Raji (cell line): ENCODE results near the gene ELMO2.

ENCODE experiments used
- POLR2A ChIP-seq: IDR thresholded peaks from 2 replicates; pipeline ENCODE4 v1.6.1; 2011; ENCODE audit warnings: low read depth, low read length, control low read depth; ENCODE audit not compliant: insufficient read depth

The ELMO2 gene

DNA sequence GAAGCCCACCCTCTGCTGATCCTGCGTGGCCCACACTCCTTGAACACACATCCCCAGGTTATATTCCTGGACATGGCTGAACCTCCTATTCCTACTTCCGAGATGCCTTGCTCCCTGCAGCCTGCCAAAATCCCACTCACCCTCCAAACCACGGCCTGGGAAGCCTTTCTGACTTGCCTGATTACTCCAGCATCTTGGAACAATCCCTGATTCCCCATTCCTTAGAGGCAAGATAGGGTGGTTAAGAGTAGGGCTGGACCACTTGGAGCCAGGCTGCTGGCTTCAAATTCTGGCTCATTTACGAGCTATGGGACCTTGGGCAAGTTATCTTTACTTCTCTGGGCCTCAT lies 52.2 kb downstream of the ELMO2 start:
- no peak for TF ChIP-seq POLR2A

- TF ChIP-seq POLR2A: no peak
Observed at GRCh38 chr20:46353500-46354206, 52.8 kb downstream of the ELMO2 start.

DNA sequence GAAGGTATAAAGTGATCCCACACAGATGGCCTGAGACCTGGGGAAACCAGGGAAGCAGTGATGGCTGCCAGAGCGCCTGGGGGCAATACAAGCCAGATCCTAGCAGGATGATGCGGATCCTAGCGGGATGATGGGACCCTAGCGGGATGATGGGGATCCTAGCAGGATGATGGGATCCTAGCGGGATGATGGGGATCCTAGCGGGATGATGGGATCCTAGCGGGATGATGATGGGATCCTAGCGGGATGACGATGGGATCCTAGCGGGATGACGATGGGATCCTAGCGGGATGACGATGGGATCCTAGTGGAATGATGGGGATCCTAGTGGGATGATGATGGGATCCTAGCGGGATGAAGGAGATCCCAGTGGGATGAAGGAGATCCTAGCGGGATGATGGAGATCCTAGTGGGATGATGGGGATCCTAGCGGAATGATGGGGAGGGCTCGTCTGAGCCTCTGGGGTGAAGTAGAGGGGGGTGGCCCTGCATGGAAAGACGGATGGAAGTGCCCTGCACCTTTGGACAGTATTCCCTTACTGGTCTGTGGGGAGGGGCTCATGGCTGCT lies 54.0 kb downstream of the ELMO2 start:
- TF ChIP-seq POLR2A: no peak

DNA sequence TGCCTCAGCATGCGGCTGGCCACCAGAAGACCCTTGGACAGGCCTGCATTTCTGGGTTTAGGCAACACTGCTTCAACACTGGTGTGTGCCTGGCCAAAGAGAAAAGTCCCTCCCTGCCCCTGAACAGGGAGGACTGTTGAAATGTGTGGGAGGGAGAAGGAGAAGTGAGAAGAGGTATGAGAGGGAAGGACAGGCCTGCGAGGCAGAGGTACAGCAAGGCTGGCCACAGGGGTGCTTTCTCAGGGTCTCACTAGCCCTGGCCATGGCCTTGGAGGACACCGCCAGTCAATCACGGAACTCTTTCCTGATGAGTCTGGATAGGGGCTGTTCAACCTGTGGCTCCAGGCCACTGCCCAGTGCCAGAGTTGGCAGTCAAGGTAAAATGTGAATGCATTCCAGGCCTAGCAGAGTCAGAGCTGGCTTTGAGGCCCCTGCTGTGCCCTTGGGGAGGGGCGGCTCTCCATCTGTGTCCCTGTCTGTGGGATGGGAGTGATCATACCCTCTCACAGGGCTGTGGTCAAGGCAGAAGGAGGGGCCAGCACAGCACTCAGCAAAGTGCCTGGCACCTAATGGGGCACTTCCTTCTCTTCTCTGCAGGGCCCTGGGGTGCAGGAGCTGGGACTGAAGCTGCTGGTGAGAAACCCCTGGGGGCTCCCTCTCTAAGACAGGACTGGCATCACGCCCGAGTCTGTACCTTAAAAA lies 54.9 kb downstream of the ELMO2 start:
- TF ChIP-seq POLR2A: no peak

DNA sequence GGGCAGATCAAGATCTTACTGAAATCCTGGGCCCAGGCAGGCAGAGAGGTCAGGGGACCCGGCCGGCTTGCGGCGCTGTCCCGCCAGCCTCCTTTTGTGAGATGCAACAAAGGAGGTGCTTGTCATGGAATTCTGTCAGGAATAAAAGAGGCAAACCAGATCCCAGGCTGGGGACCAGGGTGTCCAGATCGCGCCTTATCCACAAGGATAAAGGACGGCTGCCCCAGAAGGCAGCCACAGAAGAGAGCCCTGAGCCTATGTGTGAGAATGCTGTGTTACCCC lies 55.5 kb downstream of the ELMO2 start:
- no peak for TF ChIP-seq POLR2A

DNA sequence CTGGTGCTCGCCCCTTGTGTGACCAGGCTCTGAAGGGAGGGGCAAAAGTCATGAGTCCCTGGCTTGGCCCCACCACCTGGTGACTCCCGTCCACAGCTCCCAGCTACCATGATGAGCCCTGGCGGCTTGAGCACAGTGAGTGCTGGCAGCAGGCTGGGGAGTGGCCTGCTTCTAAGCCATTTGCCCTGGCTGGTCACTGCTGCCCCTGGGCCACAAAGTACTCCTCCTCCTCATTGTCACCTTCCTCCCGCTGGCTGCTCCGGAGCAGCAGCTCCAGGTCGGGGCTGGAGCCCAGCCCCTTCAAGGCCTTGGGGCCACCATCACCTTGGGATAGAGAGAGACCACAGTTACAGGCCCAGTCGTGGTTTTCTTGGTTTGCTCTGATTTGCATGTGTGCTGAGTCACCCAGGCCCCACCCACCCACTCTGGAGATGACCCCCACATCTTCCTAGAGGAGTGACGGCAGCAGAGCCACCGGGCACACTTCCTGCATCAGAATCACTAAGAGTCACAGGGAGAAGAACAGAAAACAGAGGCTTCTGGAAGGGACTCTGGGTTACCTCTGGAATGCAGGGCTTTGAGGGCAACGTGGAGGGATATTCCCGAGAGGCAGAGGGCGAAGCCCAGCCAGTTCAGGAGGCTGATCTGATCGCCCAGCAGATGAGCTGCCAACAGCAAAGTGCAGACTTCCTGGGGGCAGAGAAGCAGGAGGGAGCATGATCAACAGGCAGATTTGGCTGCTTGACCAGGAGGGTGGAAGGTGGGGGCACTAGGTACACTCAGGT lies 56.0 kb downstream of the ELMO2 start:
- TF ChIP-seq POLR2A: no peak

- TF ChIP-seq POLR2A: no peak
Observed at GRCh38 chr20:46349742-46350056, 56.7 kb downstream of the ELMO2 start.

DNA sequence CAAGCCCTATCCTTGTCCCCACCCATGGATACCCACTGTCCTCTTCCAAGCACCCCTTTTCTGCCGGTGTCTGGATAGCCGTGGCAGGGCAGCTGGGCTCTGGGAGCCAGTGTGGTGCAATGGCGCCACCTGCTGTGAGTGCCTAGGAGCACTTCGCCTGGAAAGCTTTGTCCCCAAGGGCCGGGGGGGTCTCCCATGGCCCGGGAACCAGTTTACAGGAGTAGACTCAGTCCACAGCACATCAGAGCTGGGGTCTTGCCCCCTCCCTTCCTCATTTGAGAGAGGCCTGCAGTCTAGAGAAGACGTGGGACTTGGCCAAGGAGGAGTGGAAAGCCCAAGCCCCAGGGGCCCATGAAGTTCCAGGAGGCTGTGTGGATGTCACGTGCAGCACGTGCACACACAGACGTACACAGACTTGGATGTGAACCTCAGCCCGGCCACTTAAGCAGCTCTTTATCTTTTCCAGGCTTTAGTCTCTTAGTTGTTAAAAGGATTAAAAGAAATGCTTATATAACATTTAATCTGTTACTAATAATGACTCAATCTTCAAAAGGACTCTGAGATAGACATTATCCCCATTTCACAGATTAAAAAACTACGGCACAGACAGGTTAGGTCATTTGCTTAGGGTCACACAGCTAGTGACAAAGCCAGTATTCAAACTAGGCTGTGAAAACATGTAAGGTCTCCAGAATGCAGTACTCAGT lies 57.2 kb downstream of the ELMO2 start:
- no peak for TF ChIP-seq POLR2A

DNA sequence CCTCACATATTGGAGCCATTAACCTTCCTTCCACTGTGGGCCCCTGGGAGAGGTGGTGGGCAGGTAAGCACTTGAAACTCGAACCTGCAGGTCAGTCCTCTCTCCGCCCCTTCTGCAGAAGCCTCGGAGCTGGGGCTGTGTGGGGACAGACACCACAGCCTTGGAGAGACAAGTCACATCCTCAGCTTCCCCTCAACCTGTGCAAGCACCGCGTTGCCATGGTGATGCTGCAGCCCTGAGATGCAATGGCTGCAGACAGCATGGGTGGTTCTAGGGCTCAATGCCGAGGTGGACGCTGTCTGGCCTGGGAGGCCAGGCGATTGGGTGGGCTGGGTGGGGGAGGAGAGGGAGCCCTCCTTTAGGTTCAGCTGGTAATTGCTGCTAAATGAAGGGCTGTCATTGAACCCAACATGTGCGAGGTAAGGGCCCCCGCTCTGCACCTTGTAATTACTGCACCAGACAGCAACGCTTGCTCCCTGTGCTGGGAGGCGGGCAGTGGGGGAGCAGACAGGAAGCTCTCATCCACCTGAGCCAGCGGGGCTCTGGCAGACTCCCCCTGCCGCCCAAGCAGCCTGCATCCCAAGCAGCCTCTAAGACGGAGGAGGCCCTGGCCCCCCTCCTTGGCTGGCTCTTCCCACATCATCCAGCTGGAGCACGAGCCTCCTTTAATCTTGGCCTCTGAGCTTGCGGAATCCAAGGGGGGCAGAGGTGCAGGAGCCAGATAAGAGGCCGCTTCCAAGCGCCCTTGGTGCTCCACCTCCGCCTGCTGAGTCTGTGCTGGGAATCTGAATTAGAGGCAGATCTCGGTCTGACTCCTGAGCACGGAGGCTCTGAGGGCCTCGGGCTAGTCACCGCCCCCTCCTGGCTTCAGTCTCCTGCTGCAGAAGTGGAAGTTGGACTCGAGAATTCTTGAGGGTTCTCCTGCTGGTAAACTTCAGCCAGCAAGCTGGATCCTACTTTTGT lies 58.3 kb downstream of the ELMO2 start:
- TF ChIP-seq POLR2A: no peak

GRCh38 chr20:46346770-46347169 lies 59.6 kb downstream of the ELMO2 start:
- TF ChIP-seq POLR2A: no peak

DNA sequence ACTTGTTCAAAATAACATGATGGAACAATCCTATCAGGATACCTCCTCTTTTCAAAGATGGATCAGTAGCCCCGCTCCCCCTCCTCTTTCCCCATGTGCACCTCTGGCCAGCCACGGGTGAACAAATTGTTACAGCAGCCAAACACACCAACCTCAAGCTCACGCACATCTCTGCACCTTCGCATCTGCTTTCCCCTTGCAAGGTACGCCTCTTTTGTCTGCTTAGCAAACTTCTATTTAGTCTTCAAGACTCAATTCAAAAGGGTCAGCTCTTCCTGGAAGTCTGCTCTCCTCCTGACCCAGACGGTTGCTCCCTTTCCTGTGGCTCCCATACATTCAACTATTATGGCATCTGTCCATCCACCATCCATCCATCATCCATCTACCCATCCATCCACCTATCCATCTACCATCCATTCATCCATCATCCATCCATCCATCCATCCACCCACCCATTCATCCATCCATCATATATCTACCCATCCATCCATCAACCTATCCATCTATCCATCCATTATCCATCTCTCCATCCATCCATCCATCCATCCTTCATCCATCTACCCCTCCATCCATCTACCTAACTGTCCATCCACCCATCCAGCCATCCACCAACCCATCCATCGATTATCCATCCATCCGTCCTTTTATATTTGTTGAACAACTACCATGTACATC lies 61.8 kb downstream of the ELMO2 start:
- no peak for TF ChIP-seq POLR2A

- TF ChIP-seq POLR2A: no peak
Observed at GRCh38 chr20:46343975-46344357, 62.4 kb downstream of the ELMO2 start.

GRCh38 chr20:46343348-46343974 lies 63.0 kb downstream of the ELMO2 start:
- TF ChIP-seq POLR2A: no peak
